HG03439 (cell line): ENCODE measurements around the gene ADCYAP1.

ENCODE experiments used
- ATAC-seq: cut with Tn5 transposase; IDR thresholded peaks from one replicate; pipeline ENCODE4 v1.9.1; 2021; ENCODE audit warnings: mild to moderate bottlenecking, moderate library complexity; ENCODE audit not compliant: unreplicated experiment

Gene ADCYAP1

DNA sequence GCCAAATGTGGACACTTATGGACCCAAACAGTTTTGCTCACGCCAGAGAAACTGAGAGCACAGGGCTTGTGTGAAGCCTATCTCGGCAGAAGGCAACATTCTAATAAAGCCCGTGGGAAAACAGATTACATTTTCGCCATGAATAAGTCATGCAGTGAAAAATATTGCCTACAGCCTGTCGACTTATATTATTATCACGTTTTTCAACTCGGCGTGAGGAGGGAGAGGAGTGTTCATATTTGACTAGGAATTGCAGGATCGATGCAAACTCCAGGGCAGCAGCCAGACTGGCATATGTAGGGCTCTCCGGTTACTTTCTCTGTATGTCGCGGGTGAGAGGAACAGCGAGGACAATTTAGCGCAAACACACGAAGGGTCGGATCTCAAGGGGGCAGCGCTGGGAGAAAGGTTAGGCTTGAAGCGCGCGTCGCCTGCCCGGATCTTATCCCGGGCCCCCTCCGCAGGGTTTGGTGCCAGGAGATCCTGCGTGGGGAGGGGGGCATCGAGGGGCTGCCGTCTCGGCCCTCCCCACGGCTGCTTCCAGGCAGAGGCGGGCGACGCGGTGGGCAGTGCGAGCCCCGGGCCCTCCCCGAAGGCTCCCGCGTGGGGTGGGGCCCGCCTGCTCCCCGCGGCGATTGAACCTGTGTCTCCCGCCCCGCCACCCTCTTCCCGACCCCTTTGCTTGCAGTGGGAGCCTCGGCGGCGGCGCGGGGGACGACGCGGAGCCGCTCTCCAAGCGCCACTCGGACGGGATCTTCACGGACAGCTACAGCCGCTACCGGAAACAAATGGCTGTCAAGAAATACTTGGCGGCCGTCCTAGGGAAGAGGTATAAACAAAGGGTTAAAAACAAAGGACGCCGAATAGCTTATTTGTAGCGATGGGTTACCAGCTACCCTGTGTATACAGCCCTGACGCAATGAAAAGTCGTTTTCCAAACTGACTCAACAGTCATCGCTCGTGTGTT, 4.4 kb downstream of the ADCYAP1 start:
- no peak for ATAC-seq

DNA sequence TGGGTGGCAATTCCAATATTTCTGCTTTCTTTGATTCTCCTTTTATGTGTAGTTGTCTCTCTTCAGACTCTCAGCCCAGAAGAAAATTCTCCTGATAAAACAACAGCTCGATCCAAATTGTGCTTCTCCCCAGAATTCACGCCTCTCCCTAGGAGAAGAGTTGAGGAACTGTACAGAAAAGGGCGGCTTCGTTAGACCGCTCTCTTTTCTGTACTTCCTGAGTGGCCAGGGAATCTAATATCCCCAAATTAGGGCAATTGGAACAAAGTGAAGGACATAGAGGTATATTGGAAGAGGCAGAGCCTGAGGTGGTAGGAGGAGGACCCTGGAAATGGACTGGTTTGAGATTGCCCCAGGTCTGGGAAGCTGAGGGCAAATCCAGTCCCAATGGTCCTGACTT, 5.6 kb downstream of the ADCYAP1 start:
- no peak for ATAC-seq

DNA sequence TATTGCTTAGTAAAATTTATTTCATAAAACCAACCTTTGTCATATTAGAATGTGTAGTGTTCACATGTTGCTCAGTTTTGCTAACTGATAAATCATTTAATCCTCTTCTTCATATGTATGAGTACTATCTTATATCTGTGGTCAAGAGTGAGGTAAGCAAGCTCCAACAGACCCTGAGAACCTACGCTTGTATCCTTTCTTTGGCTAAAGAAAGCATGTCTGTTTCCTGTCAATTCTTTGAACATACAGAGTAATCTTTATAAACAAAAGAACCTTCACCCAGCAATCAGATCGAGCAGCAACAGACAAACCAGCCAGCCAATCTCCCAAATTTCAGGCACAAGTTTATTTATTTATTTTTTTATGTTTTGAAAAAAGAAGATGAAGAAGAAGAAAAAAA, 6.4 kb downstream of the ADCYAP1 start:
- ATAC-seq = no peak

DNA sequence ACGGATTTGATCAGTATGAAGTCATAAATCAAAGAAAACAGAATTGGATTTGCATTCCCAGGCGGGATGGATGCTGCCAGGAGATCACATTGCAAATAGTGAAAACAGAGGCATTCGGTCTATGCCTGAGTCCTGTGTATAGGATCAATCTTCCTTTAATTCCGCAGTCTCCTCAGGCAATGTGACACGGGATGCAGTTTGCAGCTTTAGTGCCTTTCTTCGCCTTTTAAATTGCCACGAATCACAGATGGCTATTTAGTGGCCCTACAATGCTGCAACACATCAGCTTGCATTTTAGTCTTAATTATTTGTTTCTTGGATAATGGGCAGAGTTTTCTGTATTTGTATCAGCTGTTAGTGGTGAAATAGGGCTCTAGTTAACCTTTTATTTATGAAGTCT, 6.8 kb downstream of the ADCYAP1 start:
- no peak for ATAC-seq

DNA sequence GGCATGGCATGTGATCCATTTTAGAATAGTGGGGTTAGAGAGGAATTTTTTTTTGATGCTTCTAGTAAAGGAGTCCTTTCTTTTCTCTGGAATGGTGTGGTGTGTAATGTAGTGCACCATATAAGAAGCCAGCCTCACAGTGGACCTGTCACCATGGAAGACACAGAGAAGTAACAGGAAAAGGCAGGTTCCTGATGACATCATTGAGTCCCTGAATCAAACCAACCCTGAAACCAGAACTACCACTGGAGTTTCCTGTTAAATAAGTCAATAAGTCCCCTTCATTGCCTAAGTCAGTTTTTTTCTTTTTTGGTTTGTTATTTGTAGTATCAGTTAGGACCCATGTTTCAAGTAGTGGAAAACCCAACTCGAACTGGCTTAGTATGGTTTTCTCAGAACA, 11.9 kb downstream of the ADCYAP1 start:
- no peak for ATAC-seq

DNA sequence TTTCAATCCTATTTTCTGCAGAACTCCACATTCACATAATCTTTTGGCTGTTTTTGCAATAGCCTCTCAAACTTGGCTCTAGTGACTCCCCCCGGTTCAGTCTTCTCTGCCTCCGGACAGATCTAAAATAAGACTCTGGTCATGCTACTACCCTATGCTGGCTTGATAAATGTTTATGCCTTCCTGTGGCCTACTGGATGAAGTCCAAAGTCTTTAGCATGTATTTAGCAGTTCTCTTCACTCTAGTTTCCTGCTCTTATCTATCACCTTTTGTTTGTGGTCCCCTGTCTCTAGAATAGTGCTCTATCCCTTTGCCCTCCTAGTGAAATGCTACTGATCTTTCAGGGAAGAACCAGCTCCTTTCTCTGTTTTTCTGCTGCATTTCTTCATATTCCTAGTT, 14.4 kb downstream of the ADCYAP1 start:
- ATAC-seq = no peak

DNA sequence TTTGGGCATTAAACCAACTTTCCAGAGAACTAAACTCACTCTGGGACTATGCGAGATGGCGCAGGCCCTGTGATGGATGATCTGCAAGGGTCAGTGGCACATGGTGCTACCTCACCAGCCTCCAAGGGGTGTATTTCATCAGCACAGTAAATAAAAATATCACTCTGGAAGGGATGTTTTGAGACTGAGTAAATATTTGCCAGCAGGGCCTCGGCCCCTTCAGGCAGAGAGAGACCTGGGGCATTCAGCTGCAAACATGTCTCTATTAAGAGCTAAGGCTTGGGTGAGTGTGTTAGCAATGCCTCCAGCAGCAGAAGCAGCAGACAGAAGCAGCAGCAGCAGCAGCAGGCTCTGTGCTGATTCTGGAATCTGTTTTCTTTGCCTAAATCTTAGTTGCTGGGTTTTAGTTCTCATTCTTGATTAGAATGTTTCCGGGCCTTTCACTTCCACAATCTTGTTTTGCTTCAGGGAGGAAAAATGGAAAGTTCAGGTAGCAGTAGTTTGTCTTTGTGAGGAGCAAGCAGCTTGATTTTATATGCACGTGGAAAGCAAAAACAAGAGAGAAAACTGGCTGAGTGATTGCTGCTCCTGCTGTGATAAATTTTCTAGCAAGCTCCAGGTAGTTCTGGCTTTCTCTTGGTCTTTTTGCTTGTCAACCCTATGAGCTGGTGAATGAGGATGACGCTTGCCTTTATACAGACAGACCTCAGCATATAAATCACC, 18.6 kb downstream of the ADCYAP1 start:
- no peak for ATAC-seq

DNA sequence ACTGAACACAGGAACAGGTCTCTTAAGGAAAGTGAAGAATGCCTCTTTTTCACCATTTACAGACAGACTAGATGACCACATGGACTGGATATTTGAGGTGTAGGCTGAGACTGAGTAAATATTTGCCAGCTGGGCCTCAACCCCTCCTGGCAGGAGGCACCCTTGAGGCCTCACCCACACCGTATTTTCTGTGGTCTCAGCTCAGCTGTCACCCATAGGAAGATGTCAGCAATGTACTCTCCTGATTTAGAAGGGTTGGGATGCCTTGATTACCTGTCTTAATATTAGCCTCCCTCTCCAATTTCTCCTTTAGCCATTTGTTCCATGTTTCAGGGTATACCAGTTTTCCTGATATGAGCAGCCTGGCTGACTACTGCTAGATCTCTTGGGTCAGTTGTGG, 20.3 kb downstream of the ADCYAP1 start:
- no peak for ATAC-seq

DNA sequence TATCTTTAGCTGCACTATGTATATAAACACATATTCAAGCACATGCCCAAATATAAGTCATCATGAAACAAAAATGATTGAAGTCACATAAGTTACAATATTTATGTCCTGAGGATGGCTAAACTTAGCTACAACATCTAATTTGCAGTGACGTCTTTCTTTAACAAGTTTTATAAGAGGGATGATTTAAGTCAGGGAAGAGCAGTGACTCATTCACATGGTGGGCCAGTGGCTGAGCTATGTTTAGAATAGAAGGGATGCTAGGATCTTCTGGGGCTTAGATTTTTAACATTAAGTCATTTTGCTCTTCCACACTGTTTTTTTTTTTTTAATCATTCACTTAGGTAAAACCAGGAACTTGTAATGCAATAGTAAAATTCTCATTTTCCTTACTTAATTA, 22.3 kb downstream of the ADCYAP1 start:
- no peak for ATAC-seq

DNA sequence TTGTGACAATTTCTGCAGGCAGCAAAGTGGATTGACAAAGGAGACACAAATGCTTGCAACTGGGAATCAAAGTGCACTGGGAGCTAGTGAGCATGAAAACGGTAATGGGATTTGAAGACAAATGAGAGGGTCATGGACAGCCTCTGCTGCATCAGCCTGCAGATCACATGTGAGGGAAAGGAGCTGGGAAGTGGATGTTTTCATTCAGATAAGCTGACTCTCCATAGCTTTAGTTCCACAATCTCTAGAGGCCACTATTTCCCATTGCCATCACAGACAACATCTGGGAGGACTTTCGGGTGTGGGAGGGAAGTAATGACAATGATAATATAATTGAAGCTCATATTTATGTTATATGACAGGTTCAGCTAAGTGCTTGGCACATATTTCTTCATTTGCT, 28.4 kb downstream of the ADCYAP1 start:
- no peak for ATAC-seq

DNA sequence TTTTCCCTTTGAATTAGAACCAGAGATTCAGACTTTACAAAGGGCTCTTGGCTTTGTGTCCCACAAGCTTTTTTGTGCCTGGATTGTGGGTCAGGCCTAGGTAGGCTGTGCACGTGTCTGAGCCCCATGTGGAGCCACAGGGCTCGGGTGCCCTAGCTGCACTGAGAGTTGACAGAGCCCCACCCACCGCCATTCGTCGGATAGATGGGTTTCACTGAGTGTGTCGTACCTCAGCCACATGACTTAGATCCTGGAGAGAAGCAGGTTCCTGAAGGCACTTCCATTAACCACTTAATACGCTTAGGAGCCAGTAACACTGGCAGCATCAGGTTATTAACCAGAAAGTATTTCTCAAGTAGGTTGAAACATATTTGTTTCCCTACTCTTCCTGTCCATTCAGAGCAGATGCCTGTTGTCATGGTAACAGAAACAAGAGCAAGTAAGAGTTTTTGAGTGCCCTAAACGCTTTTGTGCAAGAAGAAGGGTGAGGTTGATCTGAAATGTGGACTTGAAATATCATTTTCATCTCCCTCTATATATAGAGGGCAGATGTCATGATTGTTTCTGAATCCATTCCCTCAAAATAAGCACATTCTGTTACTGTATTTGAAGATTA, 30.0 kb downstream of the ADCYAP1 start:
- no peak for ATAC-seq

DNA sequence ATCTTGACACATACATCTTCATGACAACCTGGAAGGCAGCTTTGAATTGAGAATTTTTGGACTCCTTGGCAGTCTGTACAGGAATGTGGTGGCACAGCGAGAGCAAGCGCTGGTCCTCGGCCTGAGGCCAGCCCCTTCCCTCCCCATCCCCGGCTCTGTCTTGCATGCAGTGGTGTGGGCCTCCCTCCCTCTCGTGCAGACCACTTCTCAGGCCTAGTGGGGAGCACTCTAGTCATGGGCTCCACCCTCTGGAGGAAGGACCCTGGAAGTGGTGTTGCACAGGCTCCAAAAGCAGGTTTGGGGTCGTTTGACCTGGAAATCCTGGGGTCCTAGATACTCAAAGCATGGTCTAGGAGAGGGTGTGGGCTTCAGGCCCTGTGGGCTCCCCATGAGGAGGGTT, 32.3 kb downstream of the ADCYAP1 start:
- ATAC-seq = no peak

DNA sequence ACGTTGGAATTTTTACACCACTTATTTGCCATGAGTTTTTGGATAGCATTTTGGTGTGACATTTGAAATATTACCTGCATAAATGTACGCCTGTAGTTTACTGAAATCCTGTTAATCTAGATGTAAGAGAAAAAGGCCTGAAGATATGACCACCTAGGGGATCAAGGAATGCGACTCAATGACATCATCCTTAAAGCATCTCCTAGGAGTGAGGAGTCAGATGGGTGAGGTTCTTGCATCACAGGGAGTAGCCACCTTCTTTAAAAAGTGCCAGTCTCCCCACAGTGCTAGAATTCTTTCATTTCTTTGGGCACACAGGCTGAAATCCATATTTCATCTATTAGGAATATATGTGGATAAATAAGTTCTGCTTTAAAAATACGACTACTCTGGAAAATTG, 34.5 kb downstream of the ADCYAP1 start:
- ATAC-seq = no peak

DNA sequence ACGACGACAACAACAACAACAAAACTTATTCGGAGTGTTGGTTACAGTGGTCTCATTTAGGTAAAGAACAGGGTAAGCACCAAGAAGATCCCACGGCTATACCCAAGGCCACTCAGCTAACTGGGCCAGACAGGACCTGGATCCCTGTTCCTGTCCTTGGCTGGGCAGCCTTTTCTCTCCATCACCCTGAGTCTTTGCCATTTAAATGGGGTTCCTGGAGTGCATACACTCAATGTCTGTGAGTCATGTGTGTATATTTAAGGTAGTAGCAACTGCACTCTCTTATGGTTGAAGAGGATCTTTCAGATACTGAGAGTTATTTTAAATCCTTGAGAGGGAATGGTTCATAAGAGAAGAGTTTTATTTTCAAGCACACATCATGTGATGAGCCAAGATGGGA, 35.3 kb downstream of the ADCYAP1 start:
- no peak for ATAC-seq

DNA sequence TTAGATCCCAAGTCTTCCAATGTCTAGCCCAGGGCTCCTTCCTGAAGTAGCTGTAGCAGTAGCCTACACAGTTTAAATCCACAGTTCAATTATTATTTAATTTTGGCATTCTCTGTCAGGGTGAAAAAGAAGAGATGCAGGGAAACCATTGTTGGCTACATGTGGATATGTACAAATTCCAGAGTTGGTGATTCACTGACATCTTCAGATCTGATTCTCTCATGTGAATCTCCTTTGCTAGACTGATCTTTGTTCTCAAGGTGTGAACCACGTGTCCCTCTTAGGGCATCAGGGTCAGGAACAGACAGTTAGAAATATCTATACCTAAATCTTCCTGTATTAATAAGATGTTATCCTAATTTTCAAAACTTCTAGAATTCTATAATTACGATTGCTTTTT, 36.7 kb downstream of the ADCYAP1 start:
- ATAC-seq = no peak

DNA sequence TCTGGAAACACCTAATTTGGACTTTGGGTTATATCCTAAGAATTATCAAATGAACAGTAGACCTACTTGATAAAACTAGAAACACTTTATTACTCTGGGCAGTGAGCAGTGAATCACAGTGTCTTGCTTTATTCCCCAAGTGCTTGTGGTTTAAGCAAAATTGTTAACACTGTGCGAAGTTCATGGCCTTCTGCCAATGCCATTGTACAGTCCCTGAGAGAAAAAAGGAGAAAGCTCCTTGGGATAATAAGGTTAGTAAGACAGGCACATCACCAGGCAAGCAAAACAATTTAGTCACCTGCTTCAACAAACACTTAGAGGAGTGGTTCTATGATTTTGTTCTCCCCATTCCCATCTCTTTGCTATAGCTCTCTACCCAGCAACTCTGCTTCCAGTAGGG, 39.8 kb downstream of the ADCYAP1 start:
- ATAC-seq = no peak

DNA sequence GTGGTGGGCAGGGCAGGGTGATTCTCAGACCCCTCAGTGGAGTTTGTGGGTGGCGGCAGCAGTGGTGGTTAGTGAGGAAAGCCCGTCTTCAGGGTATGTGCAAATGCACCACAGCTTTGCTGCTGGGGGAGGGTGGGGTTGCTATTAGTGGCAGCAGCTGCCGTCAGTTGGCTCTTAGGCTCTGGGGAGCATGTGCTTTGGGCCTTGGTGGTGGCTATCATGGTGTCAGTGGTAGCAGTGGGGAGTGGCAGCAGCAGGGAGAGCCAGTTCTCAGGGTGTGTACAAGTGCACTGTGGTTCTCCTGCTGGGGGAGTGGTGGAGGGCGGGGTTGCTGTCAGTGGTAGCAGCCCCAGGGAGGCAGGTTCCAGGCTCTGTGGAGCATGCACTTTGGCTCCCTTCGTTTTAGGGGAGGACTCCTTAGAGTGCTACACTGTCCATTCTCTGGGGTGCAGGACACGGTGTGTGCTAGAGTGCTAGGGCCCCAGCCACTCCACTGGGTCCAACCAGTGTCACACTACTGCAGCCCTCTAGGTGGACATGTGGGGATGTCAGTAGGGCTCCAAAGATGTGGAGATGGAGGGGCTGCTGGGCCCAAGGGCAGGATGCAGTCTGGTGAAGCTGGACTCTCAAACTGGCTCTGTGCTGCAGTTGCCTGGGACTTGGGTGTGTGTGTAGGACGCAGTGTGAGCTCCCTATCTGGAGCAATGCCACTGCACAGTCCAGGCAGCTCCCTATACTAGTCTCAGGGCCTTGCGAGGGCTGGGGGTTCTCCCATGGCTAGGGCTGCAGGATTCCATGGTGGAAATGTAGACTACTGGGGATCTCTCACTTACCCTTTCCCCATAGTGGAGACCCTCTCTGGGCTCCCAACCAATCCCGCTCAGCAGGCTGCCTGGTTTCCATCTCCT, 45.3 kb downstream of the ADCYAP1 start:
- ATAC-seq = no peak

DNA sequence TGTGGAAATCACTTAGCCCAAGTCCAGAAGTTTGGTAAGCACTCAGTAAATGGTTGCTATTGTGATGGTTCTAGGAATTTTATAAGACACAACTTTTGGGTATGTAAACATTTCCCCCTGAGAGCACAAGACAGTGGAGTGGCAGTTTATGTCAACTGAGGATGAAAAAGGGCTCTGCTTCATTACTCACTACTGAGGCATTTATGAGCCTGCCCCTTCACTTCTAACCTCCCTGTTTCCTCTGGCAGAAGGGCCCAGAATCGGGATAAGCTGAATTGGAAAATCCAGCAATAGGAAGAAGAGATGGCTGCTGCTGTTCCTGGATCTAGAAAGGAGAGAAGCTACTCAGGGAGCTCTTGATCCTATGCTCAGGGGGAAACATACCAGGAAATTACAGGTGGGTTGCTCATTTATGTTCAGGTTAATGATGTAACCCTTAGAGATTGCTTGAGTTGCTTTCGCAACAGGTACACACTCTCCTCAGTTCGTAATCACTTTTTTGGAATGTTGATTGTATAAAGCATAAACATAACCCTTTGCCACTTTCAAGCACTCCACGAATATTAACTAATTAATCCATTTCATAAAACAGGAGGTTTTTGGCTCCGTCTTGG, 46.3 kb downstream of the ADCYAP1 start:
- ATAC-seq = no peak

DNA sequence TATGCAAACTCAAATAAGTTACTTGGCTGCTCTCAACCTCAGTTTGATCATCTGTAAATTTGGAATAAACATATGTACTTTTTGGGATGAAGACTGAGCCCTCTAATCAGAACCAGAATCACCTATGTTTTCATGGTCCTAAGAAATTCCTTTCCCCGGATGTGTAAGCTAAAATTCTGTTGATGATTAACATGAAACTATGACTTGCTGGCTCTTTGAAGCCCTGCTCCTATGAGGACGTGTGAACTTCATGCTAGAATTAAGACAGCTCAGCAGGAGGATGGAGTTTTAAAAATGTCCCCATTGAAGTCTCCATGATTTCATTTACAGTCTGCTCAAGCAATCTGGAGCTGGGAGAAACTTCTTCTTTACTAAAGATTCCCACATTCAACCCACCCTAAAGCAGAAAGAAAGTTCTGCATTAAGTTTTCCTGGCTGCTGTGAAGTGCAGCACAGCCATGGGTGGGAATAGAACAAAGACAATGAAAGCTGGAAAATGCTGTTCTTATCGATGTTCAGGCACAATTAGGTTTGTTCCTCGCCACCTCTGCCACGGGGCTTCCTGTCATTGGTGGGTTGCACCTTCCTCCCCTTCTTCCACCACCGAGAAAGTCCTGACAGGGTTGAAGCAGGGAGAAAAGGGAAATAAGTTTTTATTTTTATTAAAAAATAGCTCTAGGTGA, 50.9 kb downstream of the ADCYAP1 start:
- ATAC-seq = no peak

DNA sequence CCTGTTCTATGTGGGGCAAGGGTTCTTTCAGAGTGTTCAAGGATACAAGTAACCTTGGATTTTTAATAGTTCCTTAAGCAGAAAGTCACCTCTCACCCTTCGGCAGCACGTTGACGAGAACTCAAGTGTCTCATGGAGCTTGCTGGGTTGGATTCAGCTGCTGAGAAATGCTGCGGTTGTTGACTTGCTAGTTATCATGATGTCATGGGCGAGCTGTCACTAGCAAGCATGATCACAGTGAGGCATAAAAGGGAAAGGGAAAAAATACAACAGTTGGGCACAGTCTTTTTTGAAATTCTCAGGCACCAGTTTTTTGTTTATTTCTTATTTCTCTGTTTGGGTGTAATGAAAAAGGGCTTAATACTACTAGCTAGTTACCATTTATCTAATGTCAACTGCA, 53.2 kb downstream of the ADCYAP1 start:
- ATAC-seq = no peak
